ENCODE results near the gene MASP1.

The MASP1 gene

GRCh38 chr3:187198490-187198889, 93.0 kb downstream of the MASP1 start:
- Histone ChIP-seq H4K8ac (ENCODE audit: low read length) (no peak overlapping the region), H3K27me3 (ENCODE audit: control insufficient read depth in 1 of 2, insufficient read depth in 1 of 2, low read length in 2 of 2) (peaks cover 36 to 43% of the 10 kb centered on the region in 2 experiments), H3K4me1 (ENCODE audit: control insufficient read depth, insufficient read depth, low read depth, low read length) (no peaks in the 10 kb centered on the region), H3K4me3 (ENCODE audit: insufficient read depth in 1 of 2, low read depth in 1 of 2, low read length in 2 of 2) (no peak overlapping the region), H2AK5ac (ENCODE audit: low read length, severe bottlenecking) (no peak overlapping the region), H2AFZ (ENCODE audit: low read depth, low read length) (no peak overlapping the region), H2BK15ac (ENCODE audit: low read depth, poor library complexity, severe bottlenecking) (no peak overlapping the region), H3K9ac (ENCODE audit: low read length) (no peak overlapping the region), H3K4ac (ENCODE audit: low read depth in 1 of 2, low read length in 2 of 2) (no peak overlapping the region), H4K91ac (ENCODE audit: low read length) (no peak overlapping the region), H3K4me2 (ENCODE audit: low read length, poor library complexity, severe bottlenecking) (no peak overlapping the region), H2BK12ac (ENCODE audit: low read length in 2 of 2) (no peak overlapping the region), H3K18ac (ENCODE audit: low read depth in 1 of 2, low read length in 2 of 2) (no peak overlapping the region), H2BK5ac (ENCODE audit: low read depth, low read length, poor library complexity, severe bottlenecking) (no peak overlapping the region), H3K27ac (ENCODE audit: low read length, poor library complexity, severe bottlenecking) (no peak overlapping the region), H3K79me1 (replicated peaks; ENCODE audit: low read length, poor library complexity, severe bottlenecking) (no peaks in the 10 kb centered on the region), H2BK120ac (ENCODE audit: low read depth, low read length) (no peak overlapping the region), H3K9me3 (ENCODE audit: control insufficient read depth, low read length) (no peaks in the 10 kb centered on the region), H3K23ac (ENCODE audit: low read length in 2 of 2) (no peak overlapping the region), H3K14ac (ENCODE audit: low read length in 2 of 2) (no peak overlapping the region), H3K36me3 (ENCODE audit: control insufficient read depth in 1 of 2, insufficient read depth in 2 of 2, low read depth in 1 of 2, low read length in 2 of 2) (no peaks in the 10 kb centered on the region)
- DNase-seq: no peak
- 96% methylated on average over 4 of the region's 4 CpGs for WGBS

- H2AFZ ChIP-seq (ENCODE audit: low read depth, low read length): no peak within 1 kb of the TSS
- no peak within 1 kb of the TSS for H2BK5ac ChIP-seq (ENCODE audit: low read depth, low read length, poor library complexity, severe bottlenecking)
- H2AK5ac ChIP-seq (ENCODE audit: low read length, severe bottlenecking): no peak within 1 kb of the TSS
- no peak within 1 kb of the TSS for H3K9ac ChIP-seq (ENCODE audit: low read length)
- H3K27me3 ChIP-seq (ENCODE audit: control insufficient read depth in 1 of 2, insufficient read depth in 1 of 2, low read length in 2 of 2): peaks cover 32 to 35% of the 10 kb centered on the region in 2 experiments
- DNase-seq: no peak
- 91% methylated on average over 6 of the region's 8 CpGs for WGBS
- H3K4me3 ChIP-seq (ENCODE audit: insufficient read depth in 1 of 2, low read depth in 1 of 2, low read length in 2 of 2): no peak within 1 kb of the TSS
- no peaks in the 10 kb centered on the region for H3K36me3 ChIP-seq (ENCODE audit: control insufficient read depth in 1 of 2, insufficient read depth in 2 of 2, low read depth in 1 of 2, low read length in 2 of 2)
- H2BK12ac ChIP-seq (ENCODE audit: low read length in 2 of 2): no peak within 1 kb of the TSS
- H3K18ac ChIP-seq (ENCODE audit: low read depth in 1 of 2, low read length in 2 of 2): no peak within 1 kb of the TSS
- H3K14ac ChIP-seq (ENCODE audit: low read length in 2 of 2): no peak within 1 kb of the TSS
- H3K4me1 ChIP-seq (ENCODE audit: control insufficient read depth, insufficient read depth, low read depth, low read length): no peaks in the 10 kb centered on the region
- H4K8ac ChIP-seq (ENCODE audit: low read length): no peak within 1 kb of the TSS
- H2BK15ac ChIP-seq (ENCODE audit: low read depth, poor library complexity, severe bottlenecking): no peak within 1 kb of the TSS
- H3K9me3 ChIP-seq (ENCODE audit: control insufficient read depth, low read length): no peaks in the 10 kb centered on the region
- H3K79me1 ChIP-seq (replicated peaks; ENCODE audit: low read length, poor library complexity, severe bottlenecking): no peaks in the 10 kb centered on the region
- no peak within 1 kb of the TSS for H2BK120ac ChIP-seq (ENCODE audit: low read depth, low read length)
- H3K27ac ChIP-seq (ENCODE audit: low read length, poor library complexity, severe bottlenecking): no peak within 1 kb of the TSS
- H3K23ac ChIP-seq (ENCODE audit: low read length in 2 of 2): no peak within 1 kb of the TSS
- H3K4me2 ChIP-seq (ENCODE audit: low read length, poor library complexity, severe bottlenecking): no peak within 1 kb of the TSS
- no peak within 1 kb of the TSS for H3K4ac ChIP-seq (ENCODE audit: low read depth in 1 of 2, low read length in 2 of 2)
- H4K91ac ChIP-seq (ENCODE audit: low read length): no peak within 1 kb of the TSS
These were observed 94.2 kb downstream of the MASP1 start, which contains the start of gene RTP1 for GRCh38 chr3:187197335-187197649. TSS of gene RTP1 (plus strand) at chr3:187197486. CDS start at chr3:187197516, 30 bp downstream.

GRCh38 chr3:187196573-187197334, 94.8 kb downstream of the MASP1 start:
- DNase-seq: no peak
- H3K27ac ChIP-seq (ENCODE audit: low read length, poor library complexity, severe bottlenecking): no peak overlapping the region
- no peak overlapping the region for H2BK5ac ChIP-seq (ENCODE audit: low read depth, low read length, poor library complexity, severe bottlenecking)
- no peak overlapping the region for H2AFZ ChIP-seq (ENCODE audit: low read depth, low read length)
- no peak overlapping the region for H2BK12ac ChIP-seq (ENCODE audit: low read length in 2 of 2)
- no peak overlapping the region for H3K4me3 ChIP-seq (ENCODE audit: insufficient read depth in 1 of 2, low read depth in 1 of 2, low read length in 2 of 2)
- H3K14ac ChIP-seq (ENCODE audit: low read length in 2 of 2): no peak overlapping the region
- H2BK15ac ChIP-seq (ENCODE audit: low read depth, poor library complexity, severe bottlenecking): no peak overlapping the region
- H3K23ac ChIP-seq (ENCODE audit: low read length in 2 of 2): no peak overlapping the region
- no peaks in the 10 kb centered on the region for H3K36me3 ChIP-seq (ENCODE audit: control insufficient read depth in 1 of 2, insufficient read depth in 2 of 2, low read depth in 1 of 2, low read length in 2 of 2)
- no peak overlapping the region for H3K18ac ChIP-seq (ENCODE audit: low read depth in 1 of 2, low read length in 2 of 2)
- H3K79me1 ChIP-seq (replicated peaks; ENCODE audit: low read length, poor library complexity, severe bottlenecking): no peaks in the 10 kb centered on the region
- H3K4me1 ChIP-seq (ENCODE audit: control insufficient read depth, insufficient read depth, low read depth, low read length): no peaks in the 10 kb centered on the region
- no peak overlapping the region for H3K4me2 ChIP-seq (ENCODE audit: low read length, poor library complexity, severe bottlenecking)
- no peak overlapping the region for H3K4ac ChIP-seq (ENCODE audit: low read depth in 1 of 2, low read length in 2 of 2)
- H2AK5ac ChIP-seq (ENCODE audit: low read length, severe bottlenecking): no peak overlapping the region
- H3K27me3 ChIP-seq (ENCODE audit: control insufficient read depth in 1 of 2, insufficient read depth in 1 of 2, low read length in 2 of 2): peaks cover 30% of the 10 kb centered on the region in 2 experiments
- H4K91ac ChIP-seq (ENCODE audit: low read length): no peak overlapping the region
- H3K9ac ChIP-seq (ENCODE audit: low read length): no peak overlapping the region
- no peak overlapping the region for H2BK120ac ChIP-seq (ENCODE audit: low read depth, low read length)
- 77% methylated on average over 7 of the region's 7 CpGs for WGBS
- no peak overlapping the region for H4K8ac ChIP-seq (ENCODE audit: low read length)
- no peaks in the 10 kb centered on the region for H3K9me3 ChIP-seq (ENCODE audit: control insufficient read depth, low read length)

GRCh38 chr3:187193181-187193580, 98.4 kb downstream of the MASP1 start:
- no peak overlapping the region for H2BK5ac ChIP-seq (ENCODE audit: low read depth, low read length, poor library complexity, severe bottlenecking)
- no peaks in the 10 kb centered on the region for H3K79me1 ChIP-seq (replicated peaks; ENCODE audit: low read length, poor library complexity, severe bottlenecking)
- H4K8ac ChIP-seq (ENCODE audit: low read length): no peak overlapping the region
- no peak overlapping the region for H3K4me3 ChIP-seq (ENCODE audit: insufficient read depth in 1 of 2, low read depth in 1 of 2, low read length in 2 of 2)
- H2BK15ac ChIP-seq (ENCODE audit: low read depth, poor library complexity, severe bottlenecking): no peak overlapping the region
- H3K27me3 ChIP-seq (ENCODE audit: control insufficient read depth in 1 of 2, insufficient read depth in 1 of 2, low read length in 2 of 2): peaks cover 16 to 19% of the 10 kb centered on the region in 2 experiments
- no peak overlapping the region for H3K4me2 ChIP-seq (ENCODE audit: low read length, poor library complexity, severe bottlenecking)
- H3K18ac ChIP-seq (ENCODE audit: low read depth in 1 of 2, low read length in 2 of 2): no peak overlapping the region
- H3K14ac ChIP-seq (ENCODE audit: low read length in 2 of 2): no peak overlapping the region
- no peak overlapping the region for H3K23ac ChIP-seq (ENCODE audit: low read length in 2 of 2)
- no peaks in the 10 kb centered on the region for H3K36me3 ChIP-seq (ENCODE audit: control insufficient read depth in 1 of 2, insufficient read depth in 2 of 2, low read depth in 1 of 2, low read length in 2 of 2)
- no peak overlapping the region for H2AFZ ChIP-seq (ENCODE audit: low read depth, low read length)
- no peak overlapping the region for H4K91ac ChIP-seq (ENCODE audit: low read length)
- no peaks in the 10 kb centered on the region for H3K9me3 ChIP-seq (ENCODE audit: control insufficient read depth, low read length)
- H2BK120ac ChIP-seq (ENCODE audit: low read depth, low read length): no peak overlapping the region
- no peak overlapping the region for H3K9ac ChIP-seq (ENCODE audit: low read length)
- H3K4ac ChIP-seq (ENCODE audit: low read depth in 1 of 2, low read length in 2 of 2): no peak overlapping the region
- no peak overlapping the region for H3K27ac ChIP-seq (ENCODE audit: low read length, poor library complexity, severe bottlenecking)
- H2BK12ac ChIP-seq (ENCODE audit: low read length in 2 of 2): no peak overlapping the region
- DNase-seq: no peak
- H2AK5ac ChIP-seq (ENCODE audit: low read length, severe bottlenecking): no peak overlapping the region
- H3K4me1 ChIP-seq (ENCODE audit: control insufficient read depth, insufficient read depth, low read depth, low read length): no peaks in the 10 kb centered on the region

Measured in mesenchymal stem cell (in vitro differentiated cells and primary cell).